OCI-LY3 (cell line): Measurements from ENCODE around the gene SLC4A1.

Source experiments
- CTCF ChIP-seq: fragments of 200-600, 300-600 bp; sonication (generic); IDR thresholded peaks from 2 replicates; pipeline ENCODE4 v1.5.1; 2014; ENCODE audit warnings: antibody characterized with exemption, low read length, low read depth
- EZH2phosphoT487 ChIP-seq: fragments of 200-600 bp; shearing (Covaris generic); IDR thresholded peaks from 2 replicates; pipeline ENCODE4 v1.6.1; 2018; ENCODE audit warnings: antibody characterized with exemption, mixed run types, low read depth

GRCh38 chr17:44220213-44221083 is 47.5 kb downstream of the SLC4A1 start:
- TF ChIP-seq CTCF (no peak), EZH2phosphoT487 (no peak)
